ENCODE data around the gene GPATCH1. TPM values are rescaled to one million over a fixed set of nuclear protein-coding genes. Genes with fewer than 3 reads are reported as not detected.

Gene GPATCH1
- total RNA-seq, 1 experiment from 2014 or later = 34.7 TPM

DNA sequence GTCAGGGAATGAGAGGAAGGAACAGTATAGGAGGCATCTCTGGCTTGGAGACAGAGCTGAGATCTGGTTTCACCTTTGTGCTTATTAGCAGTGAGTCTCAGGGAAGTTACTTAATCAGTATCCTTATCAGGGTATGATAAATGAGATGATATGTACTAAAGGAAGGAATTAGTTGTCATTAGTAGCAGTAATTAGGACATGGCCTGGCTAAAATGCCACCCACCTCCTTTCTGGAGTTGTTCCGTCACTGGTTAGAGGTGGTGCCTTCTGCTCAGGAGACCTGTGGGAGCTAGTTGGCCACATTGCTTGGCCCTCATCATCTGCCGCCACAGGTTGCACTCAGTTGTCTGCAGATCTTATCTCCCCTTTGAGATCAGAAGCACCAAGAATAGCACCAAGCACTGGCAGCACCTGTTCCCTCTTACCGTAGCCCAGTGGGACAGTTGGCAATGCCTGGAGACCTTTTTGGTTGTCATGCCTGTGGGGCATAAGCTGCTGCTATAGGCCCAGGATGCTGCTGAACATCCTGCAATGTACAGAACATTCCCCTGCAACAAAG, 4.7 kb downstream of the GPATCH1 start:
- ChIA-PET CTCF (no interaction called here), POLR2A (no interaction called here)
- H3K27ac ChIP-seq (ENCODE audit: low read length) = peak overlapping the region; percentile 48; the same call in 1 of the 2 replicates
- no peaks in the 10 kb centered on the region for H3K27me3 ChIP-seq (ENCODE audit: control insufficient read depth, insufficient read depth, low read length)
- intact Hi-C loops (cut with micrococcal nuclease; ENCODE audit: unreplicated experiment) (no loop called here), in situ Hi-C loops (cut with HindIII; ENCODE audit: low pct_unique_long_range_greater_than_20kb, low sequenced_read_pairs) (no loop called here)
- no TSS peak for BruUV-seq (replicated peaks)
- peaks cover 14% of the 10 kb centered on the region for H3K4me1 ChIP-seq (ENCODE audit: control insufficient read depth, insufficient read depth, low read length)
- ATAC-seq (no peak), DNase-seq (ENCODE audit: low read depth, low spot score) (no peak)
- H3K36me3 ChIP-seq (ENCODE audit: control insufficient read depth, insufficient read depth, low read length) = peaks cover 6% of the 10 kb centered on the region
- no peak overlapping the region for H3K4me3 ChIP-seq (ENCODE audit: low read depth in 2 of 2, low read length in 2 of 2)
- TF ChIP-seq TCF7L2 (IDR thresholded peaks at IDR 0.05; ENCODE audit: low read depth, low read length) (no peak), POLR2AphosphoS5 (IDR thresholded peaks at IDR 0.05; ENCODE audit: low read depth, low read length) (no peak)
- TF ChIP-seq, protein P1, sequence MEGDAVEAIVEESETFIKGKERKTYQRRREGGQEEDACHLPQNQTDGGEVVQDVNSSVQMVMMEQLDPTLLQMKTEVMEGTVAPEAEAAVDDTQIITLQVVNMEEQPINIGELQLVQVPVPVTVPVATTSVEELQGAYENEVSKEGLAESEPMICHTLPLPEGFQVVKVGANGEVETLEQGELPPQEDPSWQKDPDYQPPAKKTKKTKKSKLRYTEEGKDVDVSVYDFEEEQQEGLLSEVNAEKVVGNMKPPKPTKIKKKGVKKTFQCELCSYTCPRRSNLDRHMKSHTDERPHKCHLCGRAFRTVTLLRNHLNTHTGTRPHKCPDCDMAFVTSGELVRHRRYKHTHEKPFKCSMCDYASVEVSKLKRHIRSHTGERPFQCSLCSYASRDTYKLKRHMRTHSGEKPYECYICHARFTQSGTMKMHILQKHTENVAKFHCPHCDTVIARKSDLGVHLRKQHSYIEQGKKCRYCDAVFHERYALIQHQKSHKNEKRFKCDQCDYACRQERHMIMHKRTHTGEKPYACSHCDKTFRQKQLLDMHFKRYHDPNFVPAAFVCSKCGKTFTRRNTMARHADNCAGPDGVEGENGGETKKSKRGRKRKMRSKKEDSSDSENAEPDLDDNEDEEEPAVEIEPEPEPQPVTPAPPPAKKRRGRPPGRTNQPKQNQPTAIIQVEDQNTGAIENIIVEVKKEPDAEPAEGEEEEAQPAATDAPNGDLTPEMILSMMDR (IDR thresholded peaks at IDR 0.05) = no peak
- no peaks in the 10 kb centered on the region for H3K9me3 ChIP-seq (ENCODE audit: control insufficient read depth, insufficient read depth, low read depth, low read length)

GRCh38 chr19:33086955-33087354, 6.0 kb downstream of the GPATCH1 start:
- in situ Hi-C loops (cut with HindIII; ENCODE audit: low pct_unique_long_range_greater_than_20kb, low sequenced_read_pairs) = no loop called here
- TF ChIP-seq, protein P1 (IDR thresholded peaks at IDR 0.05) = no peak
- TF ChIP-seq POLR2AphosphoS5 (IDR thresholded peaks at IDR 0.05; ENCODE audit: low read depth, low read length) = no peak
- TF ChIP-seq SIN3A (IDR thresholded peaks at IDR 0.05; ENCODE audit: borderline replicate concordance, insufficient read depth, low read depth, low read length) = no peak
- TF ChIP-seq REST (IDR thresholded peaks at IDR 0.05; ENCODE audit: insufficient read depth in 1 of 2, low read depth in 2 of 2, low read length in 1 of 2) = no peak
- no peak for TF ChIP-seq TCF7L2 (IDR thresholded peaks at IDR 0.05; ENCODE audit: low read depth, low read length)
- no peak for ATAC-seq

More at GRCh38 chr19:33086955-33087354, 6.0 kb downstream of the GPATCH1 start:
- CTCF ChIA-PET = interaction anchor here (0.7 kb wide), 1 partner anchor 23 kb away, joined by 4 read pairs; no protein-coding TSS in a partner anchor
- H3K4me1 ChIP-seq (ENCODE audit: control insufficient read depth, insufficient read depth, low read length) = peaks cover 14% of the 10 kb centered on the region
- POLR2A ChIA-PET = no interaction called here
- no peaks in the 10 kb centered on the region for H3K27me3 ChIP-seq (ENCODE audit: control insufficient read depth, insufficient read depth, low read length)
- no peak for DNase-seq (ENCODE audit: low read depth, low spot score)
- intact Hi-C loops (cut with micrococcal nuclease; ENCODE audit: unreplicated experiment) = no loop called here
- no peaks in the 10 kb centered on the region for H3K9me3 ChIP-seq (ENCODE audit: control insufficient read depth, insufficient read depth, low read depth, low read length)
- BruUV-seq (replicated peaks) = no TSS peak
- peaks cover 6% of the 10 kb centered on the region for H3K36me3 ChIP-seq (ENCODE audit: control insufficient read depth, insufficient read depth, low read length)
- peak overlapping the region; percentile 24; the same call in 1 of the 2 replicates for H3K27ac ChIP-seq (ENCODE audit: low read length)
- H3K4me3 ChIP-seq (ENCODE audit: low read depth in 2 of 2, low read length in 2 of 2) = no peak overlapping the region
